Activated CD8-positive, alpha-beta memory T cell treated with anti-CD3 and anti-CD28 coated beads, Interleukin-2, amount 50 U/mL, for 48 hours (primary cell): ENCODE data around the gene USP34.

Source experiments
- DNase-seq: peaks from one replicate; pipeline ENCODE4 v3.0.0-alpha.2; 2020

USP34 gene

GRCh38 chr2:61144697-61145268 lies 326.1 kb downstream of the USP34 start:
- peak; percentile 95 for DNase-seq

GRCh38 chr2:61141151-61141550 lies 329.7 kb downstream of the USP34 start:
- DNase-seq: no peak

- no peak for DNase-seq
Measured at GRCh38 chr2:61138859-61139258, 332.0 kb downstream of the USP34 start.
